Gastroesophageal sphincter (tissue), 3 donors: Measurements from ENCODE around the gene DISC1.
"Not testable (repeated sequence)": the region's sequence is repeated elsewhere in the genome, so short reads cannot be mapped to it uniquely, and the experiment has no call there.

ENCODE experiments used
- EP300 ChIP-seq: sonication (generic); formaldehyde crosslinking; IDR thresholded peaks from one replicate; pipeline ENCODE4 v1.6.1; 2017; ENCODE audit warnings: antibody characterized with exemption, mild to moderate bottlenecking
- POLR2A ChIP-seq, 2 donors: fragments of 450-650 bp; IDR thresholded peaks; one replicate each; pipeline ENCODE4 v1.6.1; 2017; ENCODE audit warnings: antibody characterized with exemption in 2 of 2, mild to moderate bottlenecking in 2 of 2, moderate library complexity in 1 of 2
- TF ChIP-seq, protein P1 (sequence below), 4 experiments: fragments of 200-600 bp in 2 of 4; fragments of 450-650 bp in 2 of 4; sonication (generic) in 1 of 4; IDR thresholded peaks; one replicate each; pipeline ENCODE4 v1.5.1; 2017 to 2019; ENCODE audit warnings: antibody characterized with exemption in 4 of 4, mild to moderate bottlenecking in 2 of 4, moderate library complexity in 2 of 4

DNA sequence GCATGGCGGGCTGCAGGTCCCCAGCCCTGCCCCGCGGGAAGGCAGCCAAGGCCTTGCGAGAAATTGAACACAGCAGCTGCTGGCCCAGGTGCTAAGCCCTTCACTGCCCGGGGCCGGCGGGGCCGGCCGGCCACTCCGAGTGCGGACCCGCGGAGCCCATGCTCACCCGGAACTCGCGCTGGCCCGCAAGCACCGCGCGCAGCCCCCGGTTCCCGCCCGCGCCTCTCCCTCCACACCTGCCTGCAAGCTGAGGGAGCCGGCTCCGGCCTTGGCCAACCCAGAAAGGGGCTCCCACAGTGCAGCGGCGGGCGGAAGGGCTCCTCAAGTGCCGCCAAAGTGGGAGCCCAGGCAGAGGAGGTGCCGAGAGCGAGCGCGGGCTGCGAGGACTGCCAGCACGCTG, 15.5 kb downstream of the DISC1 start:
- TF ChIP-seq, protein P1, sequence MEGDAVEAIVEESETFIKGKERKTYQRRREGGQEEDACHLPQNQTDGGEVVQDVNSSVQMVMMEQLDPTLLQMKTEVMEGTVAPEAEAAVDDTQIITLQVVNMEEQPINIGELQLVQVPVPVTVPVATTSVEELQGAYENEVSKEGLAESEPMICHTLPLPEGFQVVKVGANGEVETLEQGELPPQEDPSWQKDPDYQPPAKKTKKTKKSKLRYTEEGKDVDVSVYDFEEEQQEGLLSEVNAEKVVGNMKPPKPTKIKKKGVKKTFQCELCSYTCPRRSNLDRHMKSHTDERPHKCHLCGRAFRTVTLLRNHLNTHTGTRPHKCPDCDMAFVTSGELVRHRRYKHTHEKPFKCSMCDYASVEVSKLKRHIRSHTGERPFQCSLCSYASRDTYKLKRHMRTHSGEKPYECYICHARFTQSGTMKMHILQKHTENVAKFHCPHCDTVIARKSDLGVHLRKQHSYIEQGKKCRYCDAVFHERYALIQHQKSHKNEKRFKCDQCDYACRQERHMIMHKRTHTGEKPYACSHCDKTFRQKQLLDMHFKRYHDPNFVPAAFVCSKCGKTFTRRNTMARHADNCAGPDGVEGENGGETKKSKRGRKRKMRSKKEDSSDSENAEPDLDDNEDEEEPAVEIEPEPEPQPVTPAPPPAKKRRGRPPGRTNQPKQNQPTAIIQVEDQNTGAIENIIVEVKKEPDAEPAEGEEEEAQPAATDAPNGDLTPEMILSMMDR (IDR thresholded peaks at IDR 0.05) = not testable (repeated sequence)
- TF ChIP-seq POLR2A (IDR thresholded peaks at IDR 0.05); EP300: not testable (repeated sequence)
